Fibroblast of lung (primary cell): ENCODE results near the gene COPG1. TPM values are rescaled to one million over a fixed set of nuclear protein-coding genes. Genes with fewer than 3 reads are reported as not detected.

Experiments
- DNase-seq, 2 donors: peaks; one replicate each; pipeline versions ENCODE4 v3.0.0 to v3.0.0-alpha.2; 2010; ENCODE audit warnings: low read depth in 2 of 2
- H2AFZ ChIP-seq: 2 replicates; pipeline ENCODE4 v1.5.1; 2012; ENCODE audit warnings: low read length, control low read depth, inconsistent platforms
- H3K27ac ChIP-seq: 2 replicates; pipeline ENCODE4 v1.5.1; 2011; ENCODE audit warnings: low read length, control low read depth; ENCODE audit not compliant: insufficient read depth
- H3K27me3 ChIP-seq: 2 replicates; pipeline ENCODE4 v1.5.1; 2011; ENCODE audit warnings: mild to moderate bottlenecking, low read length; ENCODE audit not compliant: control insufficient read depth, insufficient read depth
- H3K36me3 ChIP-seq: 2 replicates; pipeline ENCODE4 v1.5.1; 2011; ENCODE audit warnings: low read length; ENCODE audit not compliant: control insufficient read depth, insufficient read depth
- H3K4me1 ChIP-seq: 2 replicates; pipeline ENCODE4 v1.5.1; 2011; ENCODE audit warnings: low read length; ENCODE audit not compliant: control insufficient read depth, insufficient read depth; ENCODE audit errors: extremely low read depth
- H3K4me2 ChIP-seq: 2 replicates; pipeline ENCODE4 v1.5.1; 2011; ENCODE audit warnings: low read length, control low read depth; ENCODE audit not compliant: insufficient read depth; ENCODE audit errors: extremely low read depth
- H3K4me3 ChIP-seq, 4 experiments: fragments of 200-600 bp in 1 of 4; sonication (generic) in 1 of 4; replicated peaks in 1 of 4; 2 replicates each; pipeline ENCODE4 v1.5.1; 2011 to 2016; ENCODE audit warnings: low read length in 4 of 4, low read depth in 3 of 4, mild to moderate bottlenecking in 3 of 4, control low read depth in 2 of 4, inconsistent platforms in 1 of 4, mixed read lengths in 1 of 4; ENCODE audit not compliant: insufficient read depth in 1 of 4; ENCODE audit errors: control extremely low read depth in 1 of 4
- H3K79me2 ChIP-seq: 2 replicates; pipeline ENCODE4 v1.5.1; 2012; ENCODE audit warnings: mild to moderate bottlenecking, low read length, inconsistent platforms; ENCODE audit not compliant: control insufficient read depth, insufficient read depth
- H3K9ac ChIP-seq: 2 replicates; pipeline ENCODE4 v1.5.1; 2011; ENCODE audit warnings: mild to moderate bottlenecking, low read length, control low read depth; ENCODE audit not compliant: insufficient read depth
- H3K9me3 ChIP-seq: 2 replicates; pipeline ENCODE4 v1.5.1; 2012; ENCODE audit warnings: low read depth, low read length; ENCODE audit not compliant: control insufficient read depth, insufficient read depth
- H4K20me1 ChIP-seq: 2 replicates; pipeline ENCODE4 v1.5.1; 2011; ENCODE audit warnings: low read length; ENCODE audit not compliant: control insufficient read depth, insufficient read depth; ENCODE audit errors: extremely low read depth
- CTCF ChIP-seq, 2 donors: IDR thresholded peaks in 1 of 2; conservative IDR thresholded peaks in 1 of 2; 1 replicate in 1 of 2; 2 replicates in 1 of 2; pipeline ENCODE4 v1.5.1; 2011 to 2012; ENCODE audit warnings: low read length in 2 of 2, control low read depth in 1 of 2, inconsistent platforms in 1 of 2, low read depth in 1 of 2, mild to moderate bottlenecking in 1 of 2
- EZH2 ChIP-seq: IDR thresholded peaks from 2 replicates; pipeline ENCODE4 v1.5.1; 2012; ENCODE audit warnings: low read length, control low read depth, mild to moderate bottlenecking; ENCODE audit errors: missing control alignments
- polyA plus RNA-seq, 2 donors: library from polyadenylated mRNA; depleted of rRNA in 1 of 2; stranded (reverse) in 1 of 2; unstranded in 1 of 2; fragments of >200 nt; gene quantifications; 2 replicates each; pipeline ENCODE4 v1.2.1, GENCODE V29; 2011 to 2012; ENCODE audit warnings: missing spikeins in 1 of 2
- total RNA-seq: library from RNA; depleted of rRNA; stranded (reverse); fragments of >200 nt; gene quantifications from 2 replicates; pipeline ENCODE4 v1.2.1, GENCODE V29; 2014

The COPG1 gene
- total and polyA plus RNA-seq, 2 donors (not counting 1 experiment from before 2014, with no cell fraction given): 257 to 306 TPM

- Histone ChIP-seq H3K4me2 (no peak overlapping the region), H3K4me3 (no peak overlapping the region), H3K79me2 (no peaks in the 10 kb centered on the region), H3K4me1 (peaks cover 1% of the 10 kb centered on the region), H3K9me3 (no peaks in the 10 kb centered on the region), H3K36me3 (no peaks in the 10 kb centered on the region), H3K9ac (no peak overlapping the region), H3K27me3 (no peaks in the 10 kb centered on the region), H2AFZ (no peak overlapping the region), H3K27ac (no peak overlapping the region), H4K20me1 (no peaks in the 10 kb centered on the region)
- no peak for DNase-seq
- TF ChIP-seq CTCF (conservative IDR thresholded peaks at IDR 0.05 in 1 of 2, IDR thresholded peaks at IDR 0.05 in 1 of 2; ENCODE audit: low read depth in 1 of 2, low read length in 2 of 2) (no peak), EZH2 (no peak)
Measured at GRCh38 chr3:129234441-129234840, 15.0 kb upstream of the COPG1 start.

- Histone ChIP-seq H3K27me3 (no peaks in the 10 kb centered on the region), H3K4me2 (no peak overlapping the region), H3K4me3 (no peak overlapping the region), H3K4me1 (no peaks in the 10 kb centered on the region), H3K36me3 (no peaks in the 10 kb centered on the region), H4K20me1 (no peaks in the 10 kb centered on the region), H3K27ac (no peak overlapping the region), H2AFZ (no peak overlapping the region), H3K9me3 (no peaks in the 10 kb centered on the region), H3K9ac (no peak overlapping the region), H3K79me2 (no peaks in the 10 kb centered on the region)
- no peak for DNase-seq
- TF ChIP-seq CTCF (conservative IDR thresholded peaks at IDR 0.05 in 1 of 2, IDR thresholded peaks at IDR 0.05 in 1 of 2; ENCODE audit: low read depth in 1 of 2, low read length in 2 of 2) (no peak), EZH2 (no peak)
Measured at GRCh38 chr3:129235344-129235917, 14.0 kb upstream of the COPG1 start.

GRCh38 chr3:129238945-129239705 lies 10.3 kb upstream of the COPG1 start:
- H3K4me2 ChIP-seq: no peak overlapping the region
- no peak overlapping the region for H3K9ac ChIP-seq
- H3K9me3 ChIP-seq: no peaks in the 10 kb centered on the region

More at GRCh38 chr3:129238945-129239705, 10.3 kb upstream of the COPG1 start:
- TF ChIP-seq EZH2 (no peak), CTCF (conservative IDR thresholded peaks at IDR 0.05 in 1 of 2, IDR thresholded peaks at IDR 0.05 in 1 of 2; ENCODE audit: low read depth in 1 of 2, low read length in 2 of 2) (no peak)
- H3K36me3 ChIP-seq: no peaks in the 10 kb centered on the region
- H3K4me1 ChIP-seq: no peaks in the 10 kb centered on the region
- H3K79me2 ChIP-seq: no peaks in the 10 kb centered on the region
- no peak overlapping the region for H2AFZ ChIP-seq
- H3K4me3 ChIP-seq: no peak overlapping the region
- no peaks in the 10 kb centered on the region for H4K20me1 ChIP-seq
- peak; percentile 19 to 72 for DNase-seq
- no peaks in the 10 kb centered on the region for H3K27me3 ChIP-seq
- H3K27ac ChIP-seq: no peak overlapping the region
